C4-2B (cell line): Measurements from ENCODE around the gene SLC25A48.
A peak's percentile ranks its signal among the peaks of the same experiment; 100 is the strongest.

Experiments used
- CTCF ChIP-seq: fragments of 450-650 bp; conservative IDR thresholded peaks from 2 replicates; pipeline ENCODE4 v1.5.1; 2017; ENCODE audit warnings: mild to moderate bottlenecking
- ZFX ChIP-seq: fragments of 450-650 bp; IDR thresholded peaks from 2 replicates; pipeline ENCODE4 v1.6.1; 2017

- peak; percentile 92 for TF ChIP-seq CTCF
- TF ChIP-seq ZFX: no peak
Observed at GRCh38 chr5:135829681-135830383, 4.6 kb upstream of the SLC25A48 start.
